ENCODE measurements around the gene POLRMT.

DNA sequence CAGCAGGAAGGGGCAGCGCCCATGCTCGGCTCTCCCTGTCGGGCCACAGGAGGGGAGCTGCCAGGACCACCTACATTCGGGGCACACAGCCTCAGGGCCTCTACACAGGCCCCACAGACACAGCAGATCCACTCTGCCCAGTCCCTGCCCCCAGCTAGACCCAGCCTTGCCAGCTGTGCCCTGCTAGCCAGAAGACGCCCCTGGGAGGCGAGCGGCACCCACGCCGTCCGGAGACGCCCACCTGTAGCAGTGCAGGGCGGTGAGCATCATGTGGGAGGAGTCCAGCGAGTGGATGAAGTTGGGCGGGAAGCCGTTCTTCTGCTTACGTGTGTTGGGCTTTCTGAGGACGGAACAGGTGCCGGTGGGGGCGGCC is 15.1 kb downstream of the POLRMT start:
- TF ChIP-seq, protein P1, sequence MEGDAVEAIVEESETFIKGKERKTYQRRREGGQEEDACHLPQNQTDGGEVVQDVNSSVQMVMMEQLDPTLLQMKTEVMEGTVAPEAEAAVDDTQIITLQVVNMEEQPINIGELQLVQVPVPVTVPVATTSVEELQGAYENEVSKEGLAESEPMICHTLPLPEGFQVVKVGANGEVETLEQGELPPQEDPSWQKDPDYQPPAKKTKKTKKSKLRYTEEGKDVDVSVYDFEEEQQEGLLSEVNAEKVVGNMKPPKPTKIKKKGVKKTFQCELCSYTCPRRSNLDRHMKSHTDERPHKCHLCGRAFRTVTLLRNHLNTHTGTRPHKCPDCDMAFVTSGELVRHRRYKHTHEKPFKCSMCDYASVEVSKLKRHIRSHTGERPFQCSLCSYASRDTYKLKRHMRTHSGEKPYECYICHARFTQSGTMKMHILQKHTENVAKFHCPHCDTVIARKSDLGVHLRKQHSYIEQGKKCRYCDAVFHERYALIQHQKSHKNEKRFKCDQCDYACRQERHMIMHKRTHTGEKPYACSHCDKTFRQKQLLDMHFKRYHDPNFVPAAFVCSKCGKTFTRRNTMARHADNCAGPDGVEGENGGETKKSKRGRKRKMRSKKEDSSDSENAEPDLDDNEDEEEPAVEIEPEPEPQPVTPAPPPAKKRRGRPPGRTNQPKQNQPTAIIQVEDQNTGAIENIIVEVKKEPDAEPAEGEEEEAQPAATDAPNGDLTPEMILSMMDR (IDR thresholded peaks at IDR 0.05), result no peak
- TF ChIP-seq POLR2A (IDR thresholded peaks at IDR 0.05), result no peak
